ENCODE measurements around the gene NR6A1.
"Not testable (repeated sequence)": the region's sequence is repeated elsewhere in the genome, so short reads cannot be mapped to it uniquely, and the experiment has no call there.

The NR6A1 gene

DNA sequence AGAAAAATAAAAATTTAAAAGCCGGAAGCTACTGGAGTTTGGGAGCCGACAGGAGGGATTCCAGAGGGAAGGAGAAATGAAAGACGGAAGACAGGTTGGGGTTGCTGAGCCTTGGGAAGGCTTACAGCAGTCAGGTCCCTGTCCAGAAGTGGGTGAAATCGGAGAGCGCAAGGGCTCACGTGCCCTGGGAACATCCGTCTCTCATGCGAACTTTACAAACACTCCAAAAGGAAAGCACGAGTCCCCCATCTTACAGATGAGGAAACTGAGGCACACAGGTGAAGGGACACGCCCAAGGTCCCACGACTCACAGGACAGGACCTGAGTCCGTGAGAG is 5.5 kb upstream of the NR6A1 start:
- no peak for FAIRE-seq

DNA sequence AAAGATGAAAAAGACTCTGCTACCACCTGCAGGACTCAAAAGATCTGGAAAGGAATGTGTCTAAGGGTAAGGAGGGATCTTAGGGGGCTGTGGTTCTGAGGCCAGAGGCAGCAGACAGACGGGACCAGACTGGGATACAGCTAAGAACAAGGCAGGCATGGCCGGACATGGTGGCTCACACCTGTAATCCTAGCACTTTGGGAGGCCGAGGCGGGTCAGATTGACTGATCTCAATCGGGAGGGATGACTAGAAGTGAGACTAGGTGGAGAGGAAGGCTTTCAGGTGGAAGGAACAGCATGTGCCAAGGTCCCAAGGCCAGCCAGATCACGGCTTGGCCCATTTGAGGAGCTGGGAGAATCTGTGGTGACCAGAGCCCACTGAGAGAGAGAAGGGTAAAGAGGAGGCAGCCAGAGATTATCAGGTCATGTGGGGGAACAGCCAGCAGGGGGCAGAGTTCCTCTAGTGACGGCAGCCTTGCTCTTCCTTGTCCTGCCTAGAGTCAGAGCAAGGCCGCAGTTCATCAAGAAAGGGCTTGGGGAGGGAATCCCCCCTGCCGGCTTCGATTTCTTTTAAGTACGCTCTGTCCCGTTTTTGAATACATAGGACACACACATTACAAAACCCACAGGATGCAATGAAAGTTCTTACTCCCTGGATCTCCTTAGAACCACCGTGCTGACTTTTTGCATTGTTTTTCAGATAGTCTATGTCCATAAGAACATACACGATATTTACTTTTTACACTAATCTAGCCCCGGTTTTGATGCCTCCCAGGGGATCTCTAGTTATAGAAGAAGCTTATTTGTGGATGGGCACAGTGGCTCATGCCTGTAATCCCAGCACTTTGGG is 3.2 kb upstream of the NR6A1 start:
- no peak for FAIRE-seq

DNA sequence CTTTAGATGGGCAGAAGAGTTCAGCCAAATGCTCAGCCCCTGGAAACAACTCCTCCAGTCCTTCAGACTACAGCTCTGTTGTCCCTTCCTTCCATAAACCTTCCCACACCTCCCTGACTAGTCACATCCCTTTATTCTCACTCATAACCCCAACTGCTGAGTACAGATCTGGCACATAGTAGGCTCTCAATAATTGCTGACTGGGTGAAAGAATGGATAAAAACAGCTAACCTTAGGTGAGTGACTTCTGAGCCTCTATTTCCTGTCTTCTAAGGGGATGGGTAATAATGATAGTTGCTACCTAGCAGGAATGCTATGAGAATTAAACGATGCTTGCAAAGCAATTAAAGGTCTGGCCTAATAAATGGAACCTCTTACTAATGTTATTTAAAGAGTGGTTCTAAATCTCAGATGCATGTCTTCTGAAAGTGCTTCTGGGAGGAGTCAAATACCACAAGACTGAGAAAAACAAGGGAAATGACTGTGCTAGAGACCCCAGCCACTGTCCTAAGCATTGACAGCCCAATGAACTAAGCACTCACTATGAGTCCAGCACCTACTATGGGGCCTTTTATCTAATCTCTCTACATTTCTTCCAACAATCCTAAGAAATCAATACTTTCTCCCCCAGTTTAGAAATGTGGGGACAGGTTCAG is 2.5 kb upstream of the NR6A1 start:
- FAIRE-seq = no peak

DNA sequence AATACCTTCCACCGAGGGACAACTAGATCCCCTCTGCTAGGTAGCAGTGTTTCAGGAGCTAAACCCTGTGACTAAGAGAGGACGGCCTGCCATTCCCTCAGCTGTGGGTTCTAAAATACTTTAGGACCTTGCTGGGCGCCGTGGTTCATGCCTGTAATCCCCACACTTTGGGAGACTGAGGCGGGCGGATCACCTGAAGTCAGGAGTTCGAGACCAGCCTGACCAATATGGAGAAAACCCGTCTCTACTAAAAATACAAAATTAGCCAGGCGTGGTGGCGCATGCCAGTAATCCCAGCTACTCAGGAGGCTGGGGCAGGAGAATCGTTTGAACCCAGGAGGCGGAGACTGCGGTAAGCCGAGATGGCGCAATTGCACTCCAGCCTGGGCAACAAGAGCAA is 1.8 kb upstream of the NR6A1 start:
- FAIRE-seq = not testable (repeated sequence)

DNA sequence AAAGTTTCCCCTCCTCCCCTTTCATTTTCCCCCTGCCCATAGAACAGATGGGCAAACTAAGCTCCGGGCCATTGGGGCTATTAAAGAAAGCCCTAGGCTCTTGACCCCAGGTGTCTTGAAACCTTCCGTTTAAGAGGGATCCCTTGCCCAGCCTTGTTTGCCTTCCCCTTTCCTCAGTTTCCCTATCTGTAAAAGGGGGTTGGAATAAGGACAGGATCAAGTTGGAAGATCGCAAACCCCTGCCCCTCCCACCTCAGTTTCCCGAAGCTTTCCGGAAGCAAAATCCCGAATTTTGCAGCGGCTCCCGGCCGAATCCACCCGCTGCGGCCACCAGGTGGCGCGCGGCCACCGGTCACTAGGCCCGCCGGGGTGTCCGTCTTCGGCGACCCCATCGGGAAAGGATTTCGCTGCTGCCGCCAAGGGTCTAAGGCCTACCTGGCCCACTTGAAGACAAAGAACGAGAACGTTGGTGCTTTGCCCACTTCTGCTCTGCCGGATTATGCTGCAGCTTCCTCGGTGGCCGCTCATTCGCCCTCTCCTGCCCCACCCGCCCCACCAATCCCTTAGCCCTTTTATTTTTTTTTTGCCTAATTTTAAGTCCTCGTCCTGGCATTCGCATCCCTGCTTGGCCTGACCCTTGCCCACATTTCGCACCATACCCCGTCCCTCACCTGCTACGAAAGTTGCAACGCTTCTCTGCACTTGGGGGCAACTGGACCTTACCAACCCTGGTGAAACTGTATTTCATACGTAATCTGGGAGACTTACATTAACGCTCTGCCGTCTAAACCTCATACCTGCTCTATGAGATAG is 962 bp upstream of the NR6A1 start:
- FAIRE-seq = no peak

DNA sequence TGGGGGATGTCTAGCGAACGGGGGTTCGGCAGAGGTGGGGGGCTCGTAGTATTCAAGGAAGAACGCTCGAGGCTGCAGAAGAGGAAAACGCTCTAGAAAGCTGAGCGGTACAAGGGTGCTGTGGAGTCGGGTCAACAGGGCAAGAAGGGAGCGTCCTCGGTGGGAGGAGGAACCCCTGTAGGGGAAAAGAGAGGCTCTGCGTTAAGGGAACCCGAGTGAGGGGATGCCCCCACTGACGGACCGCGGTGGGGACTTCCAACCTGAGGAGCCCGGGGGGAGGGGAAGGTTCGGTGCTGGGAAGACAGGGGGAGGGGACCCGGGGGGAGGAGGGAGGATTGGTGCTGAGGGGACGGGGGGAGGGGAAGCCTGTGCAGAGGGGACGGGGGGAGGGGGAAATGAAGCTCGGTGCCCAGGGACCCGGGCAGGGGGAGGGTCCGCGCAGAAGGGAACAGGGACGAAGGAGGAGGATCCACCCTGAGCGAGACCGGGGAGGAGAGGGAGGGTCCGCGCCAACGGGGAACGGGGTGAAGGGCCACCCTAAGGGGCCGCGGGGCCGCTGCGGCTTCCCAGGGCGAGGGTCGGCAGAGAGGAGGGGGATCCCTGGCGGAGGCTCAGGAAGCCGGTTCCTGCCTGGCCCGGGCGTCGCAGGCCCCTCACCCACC is 621 bp downstream of the NR6A1 start:
- no peak for FAIRE-seq

DNA sequence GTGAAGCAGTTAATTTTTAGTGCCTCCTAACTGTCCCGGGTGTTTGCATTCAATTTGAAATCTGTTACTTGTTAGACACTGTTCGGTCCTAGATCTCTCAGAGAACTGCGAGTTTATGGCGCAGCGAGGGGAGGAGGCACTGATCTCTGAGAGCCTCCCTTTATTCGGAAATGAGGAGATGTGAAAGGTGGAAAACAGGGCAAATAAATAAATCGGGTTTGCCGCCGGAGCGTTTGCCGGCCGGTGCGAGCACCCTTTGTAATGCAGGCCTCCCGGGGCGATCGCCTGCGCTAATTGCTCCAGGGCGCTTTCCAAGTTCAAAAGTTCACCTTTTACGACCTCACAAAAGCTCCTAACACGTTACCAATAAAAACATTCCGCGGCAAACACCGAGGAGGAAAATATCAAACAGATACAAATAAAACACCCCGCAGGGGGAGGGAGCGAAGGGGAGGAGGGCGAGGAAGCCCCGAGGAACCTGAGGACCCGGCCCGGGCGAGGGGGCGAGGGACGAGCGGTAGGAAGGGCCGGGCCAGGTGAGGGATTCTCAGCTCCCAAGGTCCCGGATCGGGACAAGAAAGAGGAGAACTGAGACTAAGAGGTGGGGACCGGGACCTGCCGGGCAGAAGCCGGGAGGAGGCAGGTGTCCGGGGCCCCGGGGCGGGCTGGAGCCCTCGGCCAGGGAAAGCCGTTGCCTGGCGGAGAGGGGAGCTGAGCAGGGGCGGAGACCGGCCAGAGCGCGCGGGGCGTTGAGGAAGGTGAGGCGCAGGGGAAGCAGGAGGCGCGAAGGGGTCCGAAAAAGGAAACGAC is 1.4 kb downstream of the NR6A1 start:
- no peak for FAIRE-seq

DNA sequence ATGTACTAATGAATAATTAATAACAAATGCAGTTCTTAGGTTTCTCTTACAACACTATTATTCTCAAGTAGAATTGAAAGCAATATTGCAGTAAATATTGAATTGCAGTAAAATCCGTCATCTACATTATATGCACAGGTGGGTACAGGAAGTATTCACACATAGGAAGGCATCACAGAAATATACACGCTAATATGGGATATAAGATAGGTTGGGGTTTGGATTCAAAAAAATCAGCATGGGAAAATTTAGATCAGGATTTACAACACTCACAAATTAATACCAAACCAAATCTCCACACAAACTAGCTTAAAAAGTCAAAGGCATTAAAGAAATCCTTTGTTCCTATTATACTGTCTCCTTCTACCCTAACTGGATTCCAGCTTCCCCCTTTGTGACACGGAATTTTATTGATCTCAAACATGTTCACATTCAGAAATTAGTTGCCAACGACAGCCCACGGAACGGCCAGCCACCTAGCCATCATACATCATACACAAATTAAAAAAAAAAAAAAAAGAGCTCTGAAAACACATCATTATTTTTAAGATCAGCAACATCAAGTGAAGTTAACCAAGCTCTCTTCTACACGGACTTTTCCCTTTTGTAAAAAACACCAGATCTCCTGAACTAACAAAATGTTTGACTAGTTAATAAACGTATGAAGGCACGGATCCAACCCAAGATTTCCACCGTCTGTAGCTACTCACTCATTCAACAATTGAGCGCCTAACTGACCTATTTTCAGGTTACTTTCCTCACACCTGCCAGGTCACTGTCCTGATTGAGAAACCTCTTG is 2.2 kb downstream of the NR6A1 start:
- no peak for FAIRE-seq

DNA sequence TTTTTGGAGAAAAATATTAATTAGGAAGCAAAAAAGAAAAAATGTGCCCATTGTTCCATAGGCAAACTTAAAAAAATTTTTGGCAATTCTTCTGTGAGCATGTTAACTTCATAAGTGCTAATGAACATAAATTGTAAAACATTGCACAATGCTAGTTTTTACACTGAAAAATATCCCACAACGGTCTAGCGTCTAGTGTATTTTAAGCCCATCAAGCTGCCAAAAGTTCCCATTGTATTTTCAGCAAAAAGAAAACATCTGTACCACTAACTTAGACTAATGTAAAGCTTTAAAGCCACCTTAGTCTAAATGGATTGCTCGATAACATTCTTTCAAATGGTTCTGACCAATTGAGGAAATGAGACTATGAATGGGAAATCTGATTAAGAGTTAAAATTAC is 2.8 kb downstream of the NR6A1 start:
- FAIRE-seq = no peak

DNA sequence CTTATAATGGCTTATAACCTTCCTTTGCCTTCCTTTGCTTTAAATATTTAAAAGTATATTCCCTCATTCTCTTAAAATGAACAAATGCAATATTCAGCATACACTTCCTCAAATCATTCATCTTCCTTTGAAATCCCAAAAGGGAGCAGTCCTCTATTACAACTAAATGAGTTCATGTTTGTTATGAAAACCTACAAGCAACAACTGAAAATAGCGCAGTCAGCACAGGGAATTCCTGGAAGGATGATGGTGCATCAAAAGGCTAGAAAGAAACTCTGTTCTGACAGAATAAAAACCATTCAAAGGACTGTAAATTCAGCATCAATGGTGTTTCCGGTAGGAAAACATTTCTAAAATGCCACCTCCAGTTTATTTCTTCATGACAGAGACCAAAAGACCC is 3.3 kb downstream of the NR6A1 start:
- FAIRE-seq = no peak

DNA sequence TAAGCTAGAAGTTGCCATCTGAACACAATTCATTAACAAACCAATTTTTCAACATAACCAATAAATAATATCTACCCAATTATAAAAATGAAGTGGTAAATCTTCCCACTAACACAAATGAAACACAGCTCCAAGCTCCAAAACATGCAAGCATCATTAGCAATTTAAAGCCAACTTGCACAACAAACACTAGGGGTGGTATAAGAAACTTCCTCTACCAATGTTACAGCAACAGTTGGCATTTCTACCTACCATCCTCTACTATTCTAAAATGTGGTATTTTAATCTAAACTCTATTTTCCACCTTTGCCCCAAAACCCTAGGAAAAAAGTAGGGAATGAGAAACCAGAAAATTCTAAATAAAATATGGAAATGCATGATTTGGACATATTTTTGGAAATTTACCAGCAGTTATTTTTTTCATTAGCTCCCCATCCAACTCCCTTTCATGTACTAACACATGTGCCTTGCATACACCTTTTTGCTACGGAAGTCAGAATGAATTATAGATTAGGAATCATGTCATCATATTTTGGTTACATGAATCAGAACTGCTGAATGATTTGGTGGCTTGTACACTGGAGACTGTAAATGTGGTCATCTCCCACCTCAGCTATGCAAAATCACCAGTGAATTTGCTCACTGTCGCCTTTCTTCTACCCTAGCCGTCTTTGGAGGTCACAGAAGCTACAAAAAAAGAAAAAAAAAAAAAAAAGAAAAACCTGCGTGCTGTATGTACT is 4.1 kb downstream of the NR6A1 start:
- no peak for FAIRE-seq

DNA sequence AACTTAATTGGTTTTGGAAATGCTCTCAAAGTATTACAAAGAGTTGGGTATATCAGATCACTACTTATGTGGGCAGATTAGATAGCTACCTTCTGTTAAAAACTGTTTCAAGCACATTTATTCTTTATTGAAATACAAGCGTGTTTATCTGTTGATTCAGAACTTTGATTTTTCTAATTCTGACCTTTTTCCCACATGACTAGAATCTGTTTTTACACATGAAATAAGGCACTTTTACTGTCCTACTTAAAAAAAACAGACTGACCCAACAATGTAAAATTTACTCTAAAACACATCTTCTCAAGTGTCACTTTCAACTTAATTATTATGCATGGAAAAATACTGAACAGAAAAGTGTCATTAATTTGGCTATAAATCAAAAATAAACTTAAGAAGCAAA is 4.8 kb downstream of the NR6A1 start:
- no peak for FAIRE-seq

DNA sequence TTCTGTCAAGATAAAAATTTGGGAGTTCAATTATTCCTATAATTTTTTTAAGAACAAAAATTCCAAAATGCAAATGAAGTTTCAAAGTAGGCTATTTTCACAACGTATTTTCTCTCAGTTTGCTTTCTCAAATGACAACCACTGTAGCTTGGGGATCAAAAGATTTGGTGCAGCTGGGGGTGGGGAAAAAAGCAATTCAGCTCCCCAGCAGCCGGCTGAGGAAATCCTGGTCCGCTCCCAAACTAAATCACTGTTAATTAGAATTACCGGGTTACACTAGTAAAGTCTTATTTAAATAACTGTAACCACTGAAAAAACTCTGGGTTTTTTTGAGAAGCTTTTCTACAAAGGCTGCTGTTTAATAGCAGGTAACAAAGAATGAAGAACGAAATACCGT is 5.7 kb downstream of the NR6A1 start:
- FAIRE-seq = no peak

DNA sequence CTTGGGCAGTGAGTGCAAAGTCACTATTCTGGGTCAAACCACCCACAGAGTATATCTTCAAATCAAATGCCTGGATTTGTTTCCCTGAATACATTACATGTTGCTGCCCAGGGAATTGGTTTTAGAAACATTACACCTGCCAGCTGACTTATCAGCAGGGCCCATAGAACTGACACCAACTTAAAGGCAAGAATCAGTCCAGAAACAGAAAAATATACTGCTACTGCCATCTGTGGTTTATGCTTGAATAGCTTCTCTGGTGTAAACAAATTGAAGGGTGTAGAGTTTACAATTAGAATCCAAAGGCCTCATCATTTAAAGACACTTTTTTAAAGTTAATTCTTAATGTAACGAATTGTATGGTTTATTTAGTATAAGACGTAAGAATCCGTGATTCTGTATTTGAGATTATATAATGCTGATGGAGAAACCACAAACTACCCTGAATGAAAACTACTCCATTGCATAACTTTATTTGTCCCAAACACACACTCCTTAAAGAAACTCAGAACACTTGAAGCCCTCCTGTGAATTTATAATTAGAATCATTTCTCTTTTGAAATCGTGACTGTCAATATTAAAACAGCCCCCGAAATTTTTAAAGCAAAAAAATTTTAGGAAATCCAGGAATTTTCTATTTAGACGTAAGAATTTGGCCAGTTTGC is 6.2 kb downstream of the NR6A1 start:
- FAIRE-seq = no peak

DNA sequence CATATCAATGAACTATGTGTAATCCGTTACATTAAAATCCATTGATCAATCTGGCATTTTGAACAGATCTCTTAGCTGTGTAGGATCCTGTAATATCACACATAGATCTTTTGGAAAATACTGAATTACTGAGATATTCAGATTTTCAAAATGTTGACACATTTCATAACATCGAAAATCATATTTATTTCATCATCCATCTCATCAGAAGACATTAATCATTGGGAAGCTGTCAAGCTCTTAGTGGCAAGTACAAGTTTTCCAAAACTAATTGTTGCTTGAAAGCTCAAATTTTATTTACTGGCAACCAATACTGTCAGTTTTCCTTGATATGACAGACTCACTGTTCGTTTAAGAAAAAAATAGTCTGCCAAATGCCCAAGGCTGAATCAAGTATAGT is 8.5 kb downstream of the NR6A1 start:
- no peak for FAIRE-seq

DNA sequence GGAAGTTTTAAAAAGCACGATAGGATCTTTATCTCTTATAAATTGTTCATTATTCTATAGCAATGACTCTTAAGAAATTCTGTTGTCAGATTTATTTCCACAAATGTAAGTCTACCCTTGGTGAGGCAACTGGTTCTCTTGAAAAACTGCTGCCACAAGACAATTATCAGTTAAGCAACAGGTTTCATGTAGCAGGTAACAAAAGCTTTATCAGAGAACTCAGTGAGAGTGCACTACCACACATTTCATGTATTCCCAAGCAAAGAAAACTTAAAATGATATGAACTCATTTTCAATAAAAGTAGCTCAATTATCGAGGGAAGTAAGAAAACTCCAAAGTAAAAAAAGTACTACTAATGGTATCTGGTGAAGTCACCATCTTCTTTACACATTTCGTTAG is 9.4 kb downstream of the NR6A1 start:
- no peak for FAIRE-seq

DNA sequence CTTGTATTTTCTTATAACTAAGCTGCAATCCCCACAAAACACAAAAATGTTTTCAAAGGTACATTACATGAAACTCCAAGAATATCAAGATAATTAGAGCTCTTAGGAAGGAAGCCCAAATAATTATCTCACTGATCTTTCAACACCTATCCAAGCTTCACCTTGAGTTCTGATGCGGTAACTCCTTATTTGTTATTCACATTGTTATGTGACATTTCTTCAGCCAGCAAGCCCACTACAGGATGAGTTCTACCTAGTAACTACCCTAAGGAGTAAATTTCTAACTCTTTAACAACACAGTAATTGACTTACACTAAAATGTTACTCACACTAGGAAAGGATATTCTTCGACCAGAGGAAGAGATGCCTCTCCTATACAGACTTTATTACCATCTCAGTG is 9.9 kb downstream of the NR6A1 start:
- no peak for FAIRE-seq

DNA sequence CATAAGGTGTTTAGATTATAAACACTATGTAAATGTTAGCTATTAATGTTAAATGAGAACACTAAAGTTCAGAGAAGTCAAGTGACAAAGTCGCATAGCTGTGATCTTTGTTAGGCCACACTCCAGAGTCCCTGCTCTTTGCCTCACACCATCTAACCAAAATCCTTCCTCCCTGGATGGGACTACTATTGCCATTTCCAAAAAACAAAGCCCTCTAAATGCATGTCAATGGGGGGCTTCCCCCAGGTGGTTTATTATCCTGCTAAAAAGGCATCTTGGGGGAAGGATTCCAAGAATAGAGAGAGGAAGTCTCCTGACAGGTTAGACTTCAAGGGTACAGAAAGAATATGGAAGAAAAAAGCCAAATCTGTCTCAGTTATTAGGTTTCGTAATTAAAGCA is 10.4 kb downstream of the NR6A1 start:
- no peak for FAIRE-seq

DNA sequence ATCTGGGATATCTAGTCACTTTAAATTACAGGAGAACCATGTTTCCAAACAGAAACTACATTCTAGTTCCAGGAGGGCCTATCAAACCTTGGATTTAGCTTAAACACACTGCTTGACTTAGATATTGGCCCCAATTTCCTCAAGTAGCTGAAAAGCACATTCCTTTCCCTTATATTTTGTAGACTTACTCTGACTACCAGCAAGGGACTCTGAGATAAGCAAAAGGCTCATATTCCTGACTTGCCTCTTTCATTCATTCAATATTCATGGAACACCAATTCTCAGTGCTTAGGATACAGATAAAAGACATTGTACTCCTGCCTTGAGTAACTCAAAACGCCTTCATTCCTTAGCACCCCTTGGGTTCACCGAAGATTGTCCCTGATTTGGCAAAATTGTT is 11.8 kb downstream of the NR6A1 start:
- no peak for FAIRE-seq

DNA sequence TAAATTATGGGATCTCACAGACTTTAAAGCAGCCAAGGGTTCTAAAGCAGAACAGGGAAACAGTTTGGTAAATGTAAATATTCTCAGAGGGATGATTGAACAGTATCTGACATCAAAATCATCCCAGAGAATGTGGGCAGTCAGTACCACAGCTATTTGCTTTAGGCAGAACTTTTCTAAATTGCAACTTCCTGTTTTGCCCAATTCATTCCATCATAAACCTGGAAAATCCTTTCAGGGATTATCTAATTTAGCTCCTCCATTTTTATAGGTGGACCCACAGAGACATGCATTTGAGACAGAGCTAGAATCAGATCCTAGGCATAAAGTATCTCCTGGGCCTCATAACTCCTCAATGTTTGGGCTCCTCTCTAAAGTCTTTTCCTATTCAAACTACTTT is 12.4 kb downstream of the NR6A1 start:
- no peak for FAIRE-seq
